HG03045 (cell line): ENCODE measurements around the gene XAB2.

Experiments
- ATAC-seq: cut with Tn5 transposase; IDR thresholded peaks from one replicate; pipeline ENCODE4 v1.9.1; 2021; ENCODE audit warnings: mild to moderate bottlenecking, moderate library complexity; ENCODE audit not compliant: unreplicated experiment

Gene XAB2

DNA sequence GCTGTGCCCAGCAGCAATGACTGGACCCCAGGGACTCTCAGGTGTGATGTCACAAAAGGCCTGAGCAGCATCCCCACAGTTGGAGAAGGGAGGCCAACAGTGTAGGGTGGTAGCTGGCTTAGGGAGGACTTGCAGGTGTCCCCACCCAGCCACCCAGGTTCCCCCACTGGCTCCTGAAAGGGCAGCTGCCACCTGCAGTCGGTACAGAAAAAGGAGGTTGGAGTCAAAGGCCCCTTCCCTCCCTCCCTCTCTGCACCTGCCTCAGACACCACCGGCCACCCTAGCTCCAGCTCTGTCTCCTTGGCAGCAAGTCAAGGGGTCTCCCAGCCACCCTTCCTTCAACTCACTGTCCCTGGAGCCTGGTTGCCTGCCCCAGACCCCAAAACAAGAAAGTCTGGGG lies 4.4 kb upstream of the XAB2 start, which contains the start of gene PCP2:
Gene PCP2, minus strand, starts transcription at position 22 of the 400 bp plus-strand sequence. CDS start 262 bp downstream, outside the sequence.
- no peak for ATAC-seq

- ATAC-seq: no peak
These were observed 3.2 kb upstream of the XAB2 start for GRCh38 chr19:7632340-7633203.

- ATAC-seq: no peak
These were observed 2.2 kb upstream of the XAB2 start for GRCh38 chr19:7631577-7631976.

GRCh38 chr19:7628589-7629311 lies 595 bp downstream of the XAB2 start:
- ATAC-seq: no peak

DNA sequence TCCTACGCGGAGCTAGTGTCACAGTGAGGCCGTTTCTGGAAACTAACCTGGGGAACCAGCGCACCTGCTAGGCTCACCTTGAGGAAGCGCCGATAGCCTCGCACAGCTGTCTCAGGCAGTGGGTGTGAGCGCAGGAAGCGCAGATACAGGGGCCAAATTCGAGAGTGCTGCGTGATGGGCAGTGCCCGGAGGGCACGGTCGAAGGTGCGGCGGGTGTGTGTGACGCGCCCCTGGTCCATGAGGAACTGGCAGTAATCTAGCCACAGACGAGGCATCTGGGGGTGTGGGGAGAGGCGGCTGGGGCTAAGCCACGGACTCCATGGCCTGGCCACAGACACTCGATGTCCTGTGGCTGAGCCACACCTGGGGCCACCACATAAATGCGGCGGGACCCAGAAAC lies 2.2 kb downstream of the XAB2 start:
- no peak for ATAC-seq

DNA sequence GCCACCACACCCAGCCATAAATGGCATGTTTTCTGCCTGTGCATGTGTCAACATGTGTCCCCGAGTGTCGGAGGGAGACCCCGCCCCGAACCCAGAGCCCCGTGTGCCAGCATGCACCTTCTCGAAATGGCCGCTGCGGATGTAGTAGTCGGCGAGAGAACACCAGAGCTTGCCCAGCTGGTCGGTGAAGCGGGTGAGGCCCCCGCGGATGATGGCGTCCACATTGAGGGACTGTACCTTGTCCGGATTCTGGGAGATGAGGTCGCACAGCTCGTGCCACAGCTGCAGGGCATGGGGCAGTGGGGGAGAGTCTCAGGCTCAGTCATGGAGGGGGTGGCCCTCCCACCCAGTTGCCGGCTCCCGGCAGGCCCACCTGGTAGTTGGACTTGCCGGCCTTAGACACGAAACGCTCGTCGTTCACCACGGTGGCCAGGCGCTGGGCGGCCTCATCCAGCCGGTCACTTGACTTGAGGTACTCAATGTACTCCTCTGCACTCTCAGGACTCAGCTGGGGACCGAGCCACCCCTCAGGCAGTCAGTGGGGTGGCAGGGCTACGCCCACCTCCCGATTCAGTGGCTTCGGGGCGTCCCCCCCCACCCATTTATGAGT lies 3.5 kb downstream of the XAB2 start:
- ATAC-seq: no peak

DNA sequence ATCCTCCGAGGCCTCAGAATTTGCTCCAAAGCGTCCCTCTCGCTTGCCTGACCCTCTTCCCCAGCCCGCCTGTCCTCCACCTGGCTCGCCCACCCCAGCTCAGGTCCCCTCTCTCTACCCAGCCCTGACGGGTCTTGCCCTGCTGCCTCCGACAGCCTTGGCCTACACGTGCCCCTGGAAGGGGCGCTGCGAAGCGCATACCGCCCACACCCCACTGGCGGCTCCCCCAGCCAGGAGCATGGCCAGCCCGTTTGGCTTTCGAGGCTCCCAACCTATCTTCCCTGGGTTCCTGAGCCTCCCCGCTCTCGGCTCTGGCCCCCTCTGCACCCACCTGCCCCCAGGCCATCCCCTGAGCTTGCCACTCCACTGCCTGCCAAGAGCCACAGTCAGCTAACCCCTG lies 4.5 kb downstream of the XAB2 start:
- no peak for ATAC-seq

- ATAC-seq: no peak
These were observed 5.4 kb downstream of the XAB2 start for GRCh38 chr19:7623725-7624603.

DNA sequence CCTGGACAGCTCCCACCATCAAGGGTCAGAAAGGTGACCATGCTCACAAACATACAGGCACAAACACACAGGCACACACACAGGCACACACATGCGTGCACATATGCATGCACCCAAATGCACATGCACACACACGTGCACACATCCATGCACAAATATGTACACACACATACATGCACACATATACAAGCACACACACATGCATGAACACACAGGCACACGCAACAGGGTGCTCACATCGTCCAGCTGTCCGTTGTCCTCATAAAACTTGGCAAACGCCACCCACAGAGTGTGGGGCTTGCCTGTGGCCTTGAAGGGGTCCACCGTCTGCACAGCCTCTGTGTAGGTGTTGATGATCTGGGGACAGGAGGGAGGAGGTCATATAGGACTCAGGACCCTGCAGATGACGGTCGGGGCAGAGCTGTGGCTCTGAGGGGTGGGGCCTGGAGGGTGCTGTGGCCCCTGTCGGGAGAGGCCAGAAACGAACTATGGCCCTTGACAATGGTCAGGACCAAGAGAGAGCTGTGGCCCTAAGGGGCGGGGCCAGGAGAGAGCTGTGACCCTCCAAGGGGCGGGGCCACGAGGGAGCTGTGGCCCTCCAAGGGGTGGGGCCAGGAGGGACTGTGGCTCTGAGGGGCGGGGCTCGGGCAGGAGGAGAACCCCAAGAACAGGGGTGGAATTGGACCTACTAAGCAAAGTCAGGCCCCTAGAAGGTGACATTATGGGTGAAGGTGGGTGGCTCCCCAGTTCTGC lies 6.2 kb downstream of the XAB2 start:
- ATAC-seq: no peak

- ATAC-seq: no peak
These were observed 8.6 kb downstream of the XAB2 start for GRCh38 chr19:7620442-7621412.

GRCh38 chr19:7619671-7620441 lies 9.5 kb downstream of the XAB2 start:
- ATAC-seq: no peak

DNA sequence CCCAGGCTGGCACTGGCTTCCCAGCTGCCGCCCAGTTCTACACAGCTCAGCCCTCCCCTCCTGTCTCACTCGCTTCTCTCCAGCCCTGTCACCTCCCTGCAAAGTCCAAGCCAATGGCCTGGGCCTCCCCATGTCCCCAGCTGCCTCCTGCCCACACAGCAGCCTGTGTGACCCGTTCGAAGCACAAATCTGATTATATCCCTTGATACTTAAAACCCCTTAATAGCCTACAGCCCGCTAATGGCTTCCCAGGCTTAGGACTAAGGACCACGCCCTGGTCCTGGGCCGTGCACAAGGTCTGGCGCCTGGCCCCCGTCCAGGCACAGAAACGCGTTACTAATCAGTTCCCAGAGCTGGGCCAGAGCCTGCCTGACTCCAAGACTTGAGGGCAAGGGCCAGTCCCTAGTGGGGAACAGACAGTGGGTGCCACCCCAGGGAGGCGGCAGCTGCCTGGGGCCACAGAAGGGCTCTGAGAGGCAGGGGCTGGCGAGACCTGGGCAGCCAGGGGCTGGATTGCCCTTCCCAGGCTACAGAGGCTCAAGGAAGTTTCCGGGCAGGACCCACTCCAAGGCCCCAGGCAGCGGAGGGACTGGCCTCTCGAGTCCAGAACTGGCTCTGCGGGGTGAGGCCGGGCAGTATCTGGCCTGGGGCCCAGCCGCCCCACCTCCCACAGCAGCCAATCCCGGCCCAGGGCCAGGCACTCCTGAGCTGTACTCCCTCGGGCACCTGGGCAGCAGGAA lies 10.4 kb downstream of the XAB2 start:
- no peak for ATAC-seq

- no peak for ATAC-seq
These were observed 11.0 kb downstream of the XAB2 start for GRCh38 chr19:7618348-7618747.

- no peak for ATAC-seq
These were observed 11.6 kb downstream of the XAB2 start for GRCh38 chr19:7617735-7618134.

DNA sequence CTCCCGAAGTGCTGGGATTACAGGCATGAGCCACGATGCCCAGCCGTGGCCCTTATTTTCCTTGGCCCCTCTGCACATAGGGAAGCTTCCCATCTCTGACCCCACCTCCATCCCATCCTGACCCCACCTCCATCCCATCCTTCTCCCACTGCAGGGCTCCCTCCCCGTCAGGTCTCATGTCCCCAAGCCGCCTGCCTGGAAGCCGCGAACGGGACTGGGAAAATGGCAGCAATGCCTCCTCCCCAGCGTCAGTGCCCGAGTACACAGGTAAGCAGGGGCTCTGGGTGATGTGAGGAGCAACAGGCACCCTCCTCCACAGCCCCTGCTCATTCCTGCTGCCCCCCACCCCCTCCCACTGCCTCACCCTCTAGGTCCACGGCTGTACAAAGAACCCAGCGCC lies 12.2 kb downstream of the XAB2 start:
- no peak for ATAC-seq

GRCh38 chr19:7614859-7615741 lies 14.2 kb downstream of the XAB2 start:
- no peak for ATAC-seq
